Epidermal melanocyte (primary cell): Measurements from ENCODE around the gene POLR3E.
"Not testable (repeated sequence)": the region's sequence is repeated elsewhere in the genome, so short reads cannot be mapped to it uniquely, and the experiment has no call there.

ENCODE experiments used
- DNase-seq: peaks from one replicate; pipeline ENCODE4 v3.0.0; 2011; ENCODE audit warnings: low spot score; ENCODE audit not compliant: insufficient read length

The POLR3E gene

DNA sequence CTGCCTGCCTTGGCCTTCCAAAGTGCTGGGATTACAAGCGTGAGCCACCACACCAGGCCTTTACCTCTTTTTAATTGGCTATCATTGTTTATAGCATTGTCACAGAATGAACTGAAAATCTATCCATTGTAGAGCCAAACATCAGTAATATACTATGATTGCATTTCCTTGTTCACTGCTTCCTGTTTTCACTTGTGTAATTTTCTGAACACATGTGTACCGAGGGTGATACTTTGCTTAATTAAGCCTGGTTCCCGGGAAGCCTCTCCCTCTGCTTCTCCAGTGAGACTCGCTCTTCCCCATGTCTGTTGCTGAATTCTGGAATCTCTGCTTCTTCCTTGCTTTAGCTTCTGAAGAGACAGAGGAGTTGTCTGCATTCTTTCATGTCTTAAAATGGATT lies 33.1 kb downstream of the POLR3E start:
- DNase-seq = no peak

DNA sequence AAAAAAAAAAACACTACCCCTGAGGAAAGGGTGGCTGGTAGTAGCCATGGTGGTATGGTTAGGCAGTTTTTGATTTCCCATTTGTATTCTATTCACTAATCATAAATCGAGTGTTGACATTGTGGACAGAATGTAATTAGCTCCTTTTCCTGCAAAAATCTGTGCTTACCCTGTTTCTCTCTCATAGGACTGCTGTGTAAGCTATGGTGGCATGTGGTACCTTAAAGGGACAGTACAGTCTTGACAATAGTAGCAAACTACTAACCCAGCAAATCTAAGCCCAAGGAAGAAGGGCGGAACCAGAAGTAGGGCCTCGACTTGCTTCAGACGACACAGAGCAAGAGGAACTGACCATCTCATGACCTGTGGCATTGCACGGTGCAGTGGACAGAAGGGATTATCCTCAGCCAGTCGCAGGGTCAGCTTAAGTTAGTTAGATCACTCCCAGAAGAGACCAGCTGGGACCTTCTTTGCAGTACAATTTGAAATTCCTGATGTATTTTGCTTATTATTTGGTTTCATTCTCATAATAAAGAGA lies 36.3 kb downstream of the POLR3E start:
- DNase-seq = no peak

GRCh38 chr16:22335668-22336246 lies 38.5 kb downstream of the POLR3E start:
- DNase-seq = no peak

- no peak for DNase-seq
Measured at GRCh38 chr16:22336581-22336980, 39.4 kb downstream of the POLR3E start.

GRCh38 chr16:22337045-22337444 lies 39.8 kb downstream of the POLR3E start:
- no peak for DNase-seq

GRCh38 chr16:22337849-22338635 lies 40.8 kb downstream of the POLR3E start:
- no peak for DNase-seq

DNA sequence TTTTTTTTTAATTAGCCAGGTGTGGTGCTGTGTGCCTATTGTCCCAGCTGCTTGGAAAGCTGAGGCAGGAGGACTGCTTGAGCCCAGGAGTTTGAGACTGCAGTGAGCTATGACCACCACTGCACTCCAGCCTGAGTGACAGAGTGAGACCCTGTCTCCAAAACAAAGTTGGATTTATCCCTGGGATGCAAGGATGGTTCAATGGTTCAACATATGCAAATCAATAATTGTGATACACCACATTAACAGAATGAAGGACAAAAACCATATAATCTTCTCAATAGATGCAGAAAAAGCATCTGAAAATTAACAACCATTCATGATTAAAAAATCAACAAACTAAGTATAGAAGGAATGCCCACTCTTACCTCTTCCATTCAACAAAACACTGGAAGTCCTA lies 43.7 kb downstream of the POLR3E start:
- no peak for DNase-seq

DNA sequence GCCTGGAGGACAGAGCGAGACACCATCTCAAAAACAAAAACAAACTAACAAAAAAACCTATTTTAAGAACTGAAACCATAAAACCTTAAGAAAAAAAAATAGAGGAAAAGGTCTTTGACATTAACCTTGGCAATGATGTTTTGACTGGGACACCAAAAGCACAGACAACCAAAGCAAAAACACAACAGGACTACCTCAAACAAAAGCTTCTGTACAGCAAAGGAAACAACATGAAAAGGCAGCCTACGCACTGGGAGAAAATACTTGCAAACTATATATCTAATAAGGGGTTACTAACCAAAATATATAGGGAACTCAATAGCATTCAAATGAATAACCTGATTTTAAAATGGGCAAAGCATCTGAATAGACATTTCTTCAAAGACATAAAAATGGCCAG lies 44.9 kb downstream of the POLR3E start:
- DNase-seq = no peak

GRCh38 chr16:22346483-22346882 lies 49.3 kb downstream of the POLR3E start:
- no peak for DNase-seq

GRCh38 chr16:22347100-22347820 lies 50.1 kb downstream of the POLR3E start:
- DNase-seq = no peak

DNA sequence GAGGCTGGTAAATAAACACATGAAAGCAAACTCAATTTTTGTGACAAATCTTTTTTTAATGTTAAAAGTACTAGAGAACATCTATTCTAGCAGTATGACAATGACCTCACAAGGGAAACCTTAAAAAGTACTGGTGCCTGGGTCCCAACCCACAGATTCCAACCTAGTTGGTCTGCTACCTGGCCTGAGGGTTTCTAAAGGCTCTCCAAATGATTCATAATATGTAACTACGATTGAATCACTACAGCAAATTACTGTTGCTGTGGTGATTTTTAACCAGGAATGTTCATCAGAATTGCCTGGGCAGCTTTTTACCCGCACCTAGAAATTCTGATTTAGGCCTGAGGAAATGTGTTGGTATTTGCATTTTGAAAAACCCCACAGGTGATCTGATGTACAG lies 51.1 kb downstream of the POLR3E start:
- no peak for DNase-seq

- DNase-seq = not testable (repeated sequence)
Measured at GRCh38 chr16:22351017-22351416, 53.8 kb downstream of the POLR3E start.

- no peak for DNase-seq
Measured at GRCh38 chr16:22352140-22352539, 54.9 kb downstream of the POLR3E start.

DNA sequence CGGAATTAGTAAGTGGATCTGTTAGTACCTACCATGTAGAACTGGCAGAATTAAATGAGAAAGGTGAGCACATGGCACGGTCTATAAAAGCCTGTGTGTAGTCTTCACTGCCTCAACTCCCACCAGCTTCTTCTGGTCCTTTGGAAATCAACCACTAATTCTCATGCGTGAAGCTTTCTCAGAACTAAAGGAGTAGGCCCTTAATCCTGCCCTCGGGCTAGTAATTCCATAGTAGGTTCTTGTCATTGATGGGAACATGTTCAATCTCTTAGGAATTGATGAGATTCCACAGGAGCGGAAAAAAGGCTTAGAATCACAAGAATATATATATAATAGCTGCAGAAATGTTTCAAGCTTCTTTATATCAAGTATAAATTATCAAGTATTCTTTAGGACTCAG lies 55.5 kb downstream of the POLR3E start:
- DNase-seq = no peak

DNA sequence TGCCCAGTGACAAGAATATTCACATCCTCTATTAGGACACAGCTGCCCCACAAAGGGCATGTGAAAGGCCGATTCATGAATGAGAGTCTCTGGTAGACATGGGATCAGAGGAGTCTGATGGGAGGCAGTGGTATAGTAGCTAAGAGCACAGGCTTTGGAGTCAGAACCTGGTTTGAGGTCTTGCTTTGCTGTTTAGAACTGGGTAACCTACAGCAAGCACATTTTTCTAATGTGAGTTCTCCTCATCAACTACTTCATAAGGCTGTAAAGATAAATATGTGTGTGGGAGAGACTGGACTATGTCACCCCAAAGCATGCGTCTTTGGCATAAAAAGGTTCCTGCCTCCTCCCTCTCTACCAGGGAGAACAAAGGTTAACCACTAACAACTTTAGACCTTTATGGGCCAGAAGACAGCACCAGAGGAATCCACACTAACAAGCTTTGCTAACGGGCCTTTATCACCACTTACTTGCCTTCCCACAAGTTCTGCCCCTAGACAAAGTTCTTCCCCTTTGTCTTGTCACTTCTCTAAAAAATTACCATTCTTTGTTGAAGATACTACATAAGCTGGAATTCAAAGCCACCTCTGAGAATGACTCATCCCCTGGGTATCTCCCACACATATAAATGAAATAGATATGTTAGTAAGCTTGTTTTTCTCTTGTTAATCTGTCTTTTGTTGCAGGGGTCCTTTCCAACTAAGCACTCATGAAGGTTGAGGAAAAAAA lies 56.1 kb downstream of the POLR3E start:
- no peak for DNase-seq

GRCh38 chr16:22353933-22354541 lies 56.8 kb downstream of the POLR3E start:
- no peak for DNase-seq

DNA sequence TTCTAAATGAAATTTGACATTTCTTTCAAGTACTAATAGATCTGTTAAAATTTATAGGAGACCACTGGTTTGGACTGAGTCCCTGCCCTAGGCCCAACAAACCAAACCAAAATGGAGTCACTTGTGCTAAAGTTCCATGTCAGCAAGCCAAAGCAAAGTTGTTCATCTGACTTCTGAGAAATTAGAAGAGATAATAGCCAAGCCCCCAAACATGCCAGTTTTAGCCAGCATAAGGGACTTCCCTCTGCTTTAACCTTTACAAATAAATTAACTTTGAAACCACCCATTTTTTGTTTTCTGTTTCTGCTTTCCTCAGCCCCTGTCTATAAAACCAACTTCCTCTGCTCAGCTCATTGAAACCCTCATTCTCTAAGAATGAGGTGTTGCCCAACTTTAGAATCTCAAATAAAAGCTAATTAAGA lies 58.3 kb downstream of the POLR3E start:
- no peak for DNase-seq

GRCh38 chr16:22356930-22357634 lies 59.9 kb downstream of the POLR3E start:
- no peak for DNase-seq

DNA sequence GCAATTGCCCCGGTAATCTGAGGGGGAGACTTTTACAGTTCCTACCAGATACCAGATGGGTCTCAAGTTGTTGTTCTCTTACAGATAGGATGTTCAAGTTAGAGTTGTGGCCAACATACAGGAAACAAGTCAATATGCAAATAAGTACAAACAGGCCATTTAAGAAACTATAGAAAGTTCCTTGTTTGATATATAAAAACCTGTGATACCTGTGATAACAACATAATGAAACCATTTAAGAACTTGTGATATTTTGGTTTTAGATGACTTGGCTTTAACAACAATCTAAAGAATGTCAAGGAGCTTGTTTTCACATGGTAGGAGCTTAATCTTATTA lies 60.4 kb downstream of the POLR3E start:
- DNase-seq = no peak

- DNase-seq = no peak
Measured at GRCh38 chr16:22358000-22358399, 60.8 kb downstream of the POLR3E start.

DNA sequence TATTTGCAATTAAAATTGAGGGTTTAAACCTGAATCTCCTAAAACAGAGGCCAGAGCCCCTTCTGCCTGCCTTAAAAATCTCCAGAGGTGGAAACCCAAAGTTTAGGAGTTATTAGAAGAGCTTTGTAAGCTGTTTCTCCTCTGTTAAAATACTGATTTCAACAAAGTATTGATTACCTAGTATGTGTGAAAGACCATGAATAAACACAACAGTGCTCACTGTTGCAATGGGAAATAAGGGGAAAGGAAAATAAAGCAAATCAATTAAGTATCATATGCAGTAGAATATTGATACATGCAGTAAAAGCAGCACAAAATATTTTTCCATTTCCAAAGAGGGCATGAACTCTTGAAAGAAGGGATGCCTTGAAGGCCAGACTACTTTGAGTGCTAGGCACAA lies 62.5 kb downstream of the POLR3E start:
- no peak for DNase-seq
